ENCODE results near the gene EDC3. TPM values are rescaled to one million over a fixed set of nuclear protein-coding genes. Genes with fewer than 3 reads are reported as not detected.

EDC3 gene
- total and polyA plus RNA-seq, 2 of the 4 experiments (the other 2 are of a cell fraction): 16.8 to 38.0 TPM

GRCh38 chr15:74628199-74628598 lies 67.6 kb downstream of the EDC3 start:
- POLR2A ChIA-PET (ENCODE audit: unreplicated experiment): no interaction called here
- no peak overlapping the region for H2BK5ac ChIP-seq (ENCODE audit: low read depth, low read length, poor library complexity, severe bottlenecking)
- no peak overlapping the region for H4K5ac ChIP-seq (ENCODE audit: low read depth, low read length)
- H2BK20ac ChIP-seq (ENCODE audit: low read depth, low read length): no peak overlapping the region
- H3K14ac ChIP-seq (replicated peaks; ENCODE audit: low read depth, low read length): no peak overlapping the region
- H2AK5ac ChIP-seq (ENCODE audit: low read depth, low read length): no peak overlapping the region
- no peak for DNase-seq
- TF ChIP-seq NFE2L2 (IDR thresholded peaks at IDR 0.05; ENCODE audit: low read depth, low read length) (no peak), BHLHE40 (IDR thresholded peaks at IDR 0.05; ENCODE audit: low read depth, low read length) (no peak), CTCF (conservative IDR thresholded peaks at IDR 0.05; ENCODE audit: low read depth, low read length) (no peak), RFX5 (IDR thresholded peaks at IDR 0.05; ENCODE audit: low read depth, low read length) (no peak), MAFK (IDR thresholded peaks at IDR 0.05; ENCODE audit: low read depth, low read length) (no peak)
- TF ChIP-seq, protein P1, sequence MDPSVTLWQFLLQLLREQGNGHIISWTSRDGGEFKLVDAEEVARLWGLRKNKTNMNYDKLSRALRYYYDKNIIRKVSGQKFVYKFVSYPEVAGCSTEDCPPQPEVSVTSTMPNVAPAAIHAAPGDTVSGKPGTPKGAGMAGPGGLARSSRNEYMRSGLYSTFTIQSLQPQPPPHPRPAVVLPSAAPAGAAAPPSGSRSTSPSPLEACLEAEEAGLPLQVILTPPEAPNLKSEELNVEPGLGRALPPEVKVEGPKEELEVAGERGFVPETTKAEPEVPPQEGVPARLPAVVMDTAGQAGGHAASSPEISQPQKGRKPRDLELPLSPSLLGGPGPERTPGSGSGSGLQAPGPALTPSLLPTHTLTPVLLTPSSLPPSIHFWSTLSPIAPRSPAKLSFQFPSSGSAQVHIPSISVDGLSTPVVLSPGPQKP (IDR thresholded peaks at IDR 0.05; ENCODE audit: borderline replicate concordance, low read depth, low read length): no peak
- H2BK15ac ChIP-seq (ENCODE audit: low read depth, low read length): no peak overlapping the region
- H4K91ac ChIP-seq (ENCODE audit: insufficient read depth, low read depth, low read length): no peak overlapping the region
- H4K8ac ChIP-seq (ENCODE audit: low read depth in 2 of 2, low read length in 2 of 2): no peak overlapping the region
- H4K20me1 ChIP-seq (ENCODE audit: insufficient read depth, low read length): peaks cover 70% of the 10 kb centered on the region
- no peak for ATAC-seq (ENCODE audit: low read depth)
- H3K56ac ChIP-seq (ENCODE audit: extremely low read depth, insufficient read depth, low read length): no peak overlapping the region
- dilution Hi-C loops (cut with HindIII; ENCODE audit: low sequenced_read_pairs, unreplicated experiment) (no loop called here), in situ Hi-C loops (cut with MboI; ENCODE audit: low sequenced_read_pairs) (no loop called here), intact Hi-C loops (cut with micrococcal nuclease) (no loop called here)
- CTCF ChIA-PET: interaction anchor here (0.6 kb wide), 1 partner anchor 131 kb away, joined by 3 read pairs; no protein-coding TSS in a partner anchor
- peaks cover 5 to 39% of the 10 kb centered on the region in 2 experiments for H3K79me1 ChIP-seq (ENCODE audit: low read depth in 1 of 2, low read length in 2 of 2)
- no peak overlapping the region for H3K4me2 ChIP-seq (ENCODE audit: low read depth, low read length)
- peaks cover 93% of the 10 kb centered on the region for H3K36me3 ChIP-seq (ENCODE audit: control insufficient read depth, insufficient read depth, low read length)
- BruUV-seq (replicated peaks): no TSS peak
- H3K9me1 ChIP-seq (ENCODE audit: insufficient read depth, low read length): no peaks in the 10 kb centered on the region
- H3K4ac ChIP-seq (ENCODE audit: low read depth, low read length): no peak overlapping the region
- no peaks in the 10 kb centered on the region for H3K9me3 ChIP-seq (ENCODE audit: control insufficient read depth, insufficient read depth, low read length)
- no peak overlapping the region for H3K9ac ChIP-seq (ENCODE audit: low read depth, low read length)
- H3K23ac ChIP-seq (ENCODE audit: low read depth, low read length): no peak overlapping the region
- no peaks in the 10 kb centered on the region for H3K4me1 ChIP-seq (ENCODE audit: control insufficient read depth, insufficient read depth, low read length)
- no peak overlapping the region for H2AFZ ChIP-seq (replicated peaks; ENCODE audit: low read length, poor library complexity)
- H3K27me3 ChIP-seq (ENCODE audit: control insufficient read depth, insufficient read depth, low read length): no peaks in the 10 kb centered on the region
- no peak overlapping the region for H3K18ac ChIP-seq (ENCODE audit: low read depth, low read length)
- no peak overlapping the region for H3K4me3 ChIP-seq (ENCODE audit: insufficient read depth, low read depth, low read length)
- WGBS, 2 experiments (ENCODE audit: extremely low coverage in 2 of 2, insufficient read length in 1 of 2): 80% methylated on average over 1 of the region's 3 CpGs; no CpG with 5 or more reads in 1 of the 2 experiments
- no peak overlapping the region for H2AK9ac ChIP-seq (replicated peaks; ENCODE audit: low read depth, low read length, poor library complexity)
- no peak overlapping the region for H3K27ac ChIP-seq (ENCODE audit: insufficient read depth, low read length)
- no peak overlapping the region for H2BK120ac ChIP-seq (ENCODE audit: low read depth, low read length)

Measured in IMR-90 (cell line).